B cell (primary cell): Measurements from ENCODE around the gene XYLT1. TPM values are rescaled to one million over a fixed set of nuclear protein-coding genes. Genes with fewer than 3 reads are reported as not detected.

Experiments used
- ATAC-seq: fragments of 200-7000 bp; cut with Tn5 transposase; one replicate; pipeline ENCODE4 v1.10.0; 2021; ENCODE audit warnings: low read depth, mild to moderate bottlenecking, moderate number of reproducible peaks, moderate library complexity
- CTCF ChIA-PET: fragments of 350-600 bp; sonication (Branson Sonifier 250); formaldehyde crosslinking; loops from one replicate; lab custom pipeline; 2021; ENCODE audit warnings: antibody characterized with exemption, inconsistent platforms; lab: Charles Lee
- POLR2A ChIA-PET: fragments of 350-600 bp; sonication (Branson Sonifier 250); formaldehyde crosslinking; loops from one replicate; lab custom pipeline; 2021; ENCODE audit warnings: antibody characterized with exemption; lab: Charles Lee
- DNase-seq: peaks from one replicate; pipeline ENCODE4 v3.0.0; 2013
- H2AFZ ChIP-seq: 2 replicates; pipeline ENCODE4 v1.6.1; 2012; ENCODE audit warnings: mild to moderate bottlenecking, low read depth, low read length; ENCODE audit not compliant: insufficient read depth, poor library complexity, severe bottlenecking
- H3K27ac ChIP-seq, 2 donors: 1 replicate in 1 of 2; 2 replicates in 1 of 2; pipeline ENCODE4 v1.5.1; 2012 to 2013; ENCODE audit warnings: low read length in 2 of 2, mild to moderate bottlenecking in 2 of 2, moderate library complexity in 1 of 2
- H3K27me3 ChIP-seq, 4 experiments: fragments of 200-600 bp in 1 of 4; sonication (generic) in 1 of 4; replicated peaks in 1 of 4; 1 replicate in 2 of 4; 2 replicates in 2 of 4; pipeline versions ENCODE4 v1.6.1 to v1.7.0; 2013 to 2016; ENCODE audit warnings: low read length in 3 of 4, mild to moderate bottlenecking in 2 of 4, mixed read lengths in 1 of 4, moderate library complexity in 1 of 4; ENCODE audit not compliant: insufficient read depth in 4 of 4, control insufficient read depth in 3 of 4; ENCODE audit errors: control extremely low read depth in 1 of 4
- H3K36me3 ChIP-seq, 2 experiments: replicated peaks in 1 of 2; 1 replicate in 1 of 2; 2 replicates in 1 of 2; pipeline versions ENCODE4 v1.6.1 to v1.7.1; 2013; ENCODE audit warnings: low read length in 1 of 2; ENCODE audit not compliant: insufficient read depth in 2 of 2, control insufficient read depth in 1 of 2; ENCODE audit errors: control extremely low read depth in 1 of 2, extremely low read depth in 1 of 2
- H3K4me1 ChIP-seq, 2 donors: fragments of 200-600 bp in 1 of 2; sonication (generic) in 1 of 2; 1 replicate in 1 of 2; 2 replicates in 1 of 2; pipeline versions ENCODE4 v1.5.1 to v1.6.1; 2013 to 2017; ENCODE audit warnings: low read length in 2 of 2; ENCODE audit not compliant: control insufficient read depth in 2 of 2, insufficient read depth in 2 of 2
- H3K4me2 ChIP-seq: replicated peaks from 2 replicates; pipeline ENCODE3; 2012; ENCODE audit warnings: mild to moderate bottlenecking, low read depth, low read length; ENCODE audit not compliant: poor library complexity, severe bottlenecking
- H3K4me3 ChIP-seq, 5 experiments: fragments of 200-600 bp in 1 of 5; sonication (generic) in 1 of 5; 1 replicate in 3 of 5; 2 replicates in 2 of 5; pipeline versions ENCODE4 v1.5.1 to v1.7.0; 2011 to 2016; ENCODE audit warnings: low read length in 4 of 5, mild to moderate bottlenecking in 4 of 5, low read depth in 2 of 5, control low read depth in 1 of 5, moderate library complexity in 1 of 5; ENCODE audit not compliant: insufficient read depth in 1 of 5; ENCODE audit errors: control extremely low read depth in 1 of 5, extremely low read depth in 1 of 5
- H3K79me2 ChIP-seq: fragments of 200-600 bp; sonication (generic); one replicate; pipeline ENCODE4 v1.6.0; 2016; ENCODE audit warnings: low read length; ENCODE audit not compliant: control insufficient read depth, insufficient read depth
- H3K9ac ChIP-seq: fragments of 200-600 bp; sonication (generic); 2 replicates; pipeline ENCODE4 v1.6.1; 2017; ENCODE audit warnings: mild to moderate bottlenecking, low read length, moderate library complexity
- H3K9me3 ChIP-seq, 3 donors: one replicate each; pipeline versions ENCODE4 v1.6.1 to v1.7.1; 2013; ENCODE audit warnings: low read length in 2 of 3; ENCODE audit not compliant: control insufficient read depth in 2 of 3, insufficient read depth in 1 of 3; ENCODE audit errors: control extremely low read depth in 1 of 3
- H4K20me1 ChIP-seq: 2 replicates; pipeline ENCODE4 v1.6.0; 2012; ENCODE audit warnings: mild to moderate bottlenecking, low read length; ENCODE audit not compliant: insufficient read depth, control insufficient read depth, poor library complexity, severe bottlenecking
- H3K27ac Mint-ChIP-seq: one replicate; pipeline ENCODE4 v1.8.0; 2021; ENCODE audit warnings: mixed read lengths
- H3K27me3 Mint-ChIP-seq: one replicate; pipeline ENCODE4 v1.8.0; 2021; ENCODE audit warnings: mixed read lengths
- H3K4me1 Mint-ChIP-seq: one replicate; pipeline ENCODE4 v1.8.0; 2021; ENCODE audit warnings: mixed read lengths
- H3K4me3 Mint-ChIP-seq: one replicate; pipeline ENCODE4 v1.8.0; 2021; ENCODE audit warnings: mixed read lengths
- H3K9me3 Mint-ChIP-seq: one replicate; pipeline ENCODE4 v1.8.0; 2022; ENCODE audit warnings: mixed read lengths; ENCODE audit not compliant: insufficient read depth
- CTCF ChIP-seq: fragments of 200-600 bp; IDR thresholded peaks from one replicate; pipeline ENCODE4 v1.8.0; 2022; ENCODE audit warnings: antibody characterized with exemption, mild to moderate bottlenecking
- EZH2 ChIP-seq: IDR thresholded peaks from 2 replicates; pipeline ENCODE4 v1.6.1; 2012; ENCODE audit warnings: borderline replicate concordance, low read depth, mild to moderate bottlenecking, moderate library complexity, low read length; ENCODE audit not compliant: insufficient read depth, poor library complexity, severe bottlenecking
- WGBS: methylation state at CpG from one replicate; pipeline ENCODE4 v1.1.5; 2013; ENCODE audit warnings: missing lambda C conversion rate; ENCODE audit not compliant: insufficient coverage; 5-methylcytosine and 5-hydroxymethylcytosine counted together
- intact Hi-C: fragments of 100-400 bp; cut with micrococcal nuclease; formaldehyde crosslinking; loops from one replicate; pipeline ENCODE4 v1.10.0; 2022
- polyA plus RNA-seq: library from polyadenylated mRNA; depleted of rRNA; stranded (reverse); fragments of >200 nt; gene quantifications from 2 replicates; pipeline ENCODE4 v1.2.3, GENCODE V29; 2012
- total RNA-seq, 2 donors: library from RNA; stranded (reverse); fragments of 120-200 nt in 1 of 2; gene quantifications; 1 replicate in 1 of 2; 2 replicates in 1 of 2; pipeline versions ENCODE4 v1.2.3 to v1.2.4, GENCODE V29; 2013 to 2022

The XYLT1 gene
- total and polyA plus RNA-seq, 2 donors (not counting 1 experiment from before 2014, with no cell fraction given) = 8.7 to 59.6 TPM

GRCh38 chr16:17353561-17353960 lies 117.2 kb downstream of the XYLT1 start:
- TF ChIP-seq EZH2 (no peak), CTCF (no peak)
- peaks cover 0 to 31% of the 10 kb centered on the region in 2 experiments for H3K36me3 ChIP-seq
- H3K9ac ChIP-seq = no peak overlapping the region
- ChIA-PET CTCF (interaction anchor here (1.3 kb wide), 1 partner anchor 114 kb away, joined by 5 read pairs; no protein-coding TSS in a partner anchor), POLR2A (no interaction called here)
- H2AFZ ChIP-seq = no peak overlapping the region
- no peak overlapping the region for H3K4me3 ChIP-seq
- no peaks in the 10 kb centered on the region for H3K27me3 Mint-ChIP-seq
- H3K27ac Mint-ChIP-seq = no peak overlapping the region
- H3K9me3 Mint-ChIP-seq = no peaks in the 10 kb centered on the region
- H3K27ac ChIP-seq = no peak overlapping the region
- no peak overlapping the region for H3K4me2 ChIP-seq
- no peaks in the 10 kb centered on the region for H4K20me1 ChIP-seq
- H3K4me3 Mint-ChIP-seq = no peak overlapping the region
- no peak for ATAC-seq
- H3K27me3 ChIP-seq = no peaks in the 10 kb centered on the region
- no peak for DNase-seq
- peaks cover 11 to 18% of the 10 kb centered on the region in 2 donors for H3K4me1 ChIP-seq
- peaks cover 41% of the 10 kb centered on the region for H3K4me1 Mint-ChIP-seq
- 100% methylated on average over 2 of the region's 3 CpGs for WGBS
- intact Hi-C loops = no loop called here
- H3K9me3 ChIP-seq = no peaks in the 10 kb centered on the region
- peaks cover 70% of the 10 kb centered on the region for H3K79me2 ChIP-seq

- Mint-ChIP-seq H3K4me3 (no peak overlapping the region), H3K27me3 (no peaks in the 10 kb centered on the region), H3K27ac (no peak overlapping the region), H3K9me3 (no peaks in the 10 kb centered on the region), H3K4me1 (peaks cover 48% of the 10 kb centered on the region)
- ChIA-PET CTCF (interaction anchor here (0.6 to 1.8 kb wide), 4 partner anchors 18 to 312 kb away, joined by 3 to 7 read pairs (median 3); no protein-coding TSS in a partner anchor), POLR2A (interaction anchor here (0.5 kb wide), 1 partner anchor 126 kb away, joined by 6 read pairs; no protein-coding TSS in a partner anchor)
- intact Hi-C loops = no loop called here
- DNase-seq (no peak), ATAC-seq (no peak)
- H3K79me2 ChIP-seq = peaks cover 59% of the 10 kb centered on the region
- H3K9me3 ChIP-seq = no peaks in the 10 kb centered on the region
- H2AFZ ChIP-seq = no peak overlapping the region
- no peaks in the 10 kb centered on the region for H3K27me3 ChIP-seq
- H3K4me1 ChIP-seq = peaks cover 29 to 35% of the 10 kb centered on the region in 2 donors
- 81% methylated on average over 2 of the region's 6 CpGs for WGBS
- H3K36me3 ChIP-seq = peaks cover 0 to 22% of the 10 kb centered on the region in 2 experiments
- H3K4me2 ChIP-seq = no peak overlapping the region
- no peaks in the 10 kb centered on the region for H4K20me1 ChIP-seq
- H3K4me3 ChIP-seq = no peak overlapping the region
- no peak overlapping the region for H3K9ac ChIP-seq
- TF ChIP-seq CTCF (no peak), EZH2 (no peak)
- no peak overlapping the region for H3K27ac ChIP-seq
These were observed 119.2 kb downstream of the XYLT1 start for GRCh38 chr16:17351441-17352035.
